Transverse colon (tissue), 3 donors: ENCODE results near the gene PELI2.

Experiments
- CTCF ChIP-seq, 5 experiments: fragments of 200-600 bp in 3 of 5; fragments of 450-650 bp in 2 of 5; sonication (generic) in 3 of 5; IDR thresholded peaks; 1 replicate in 2 of 5; 2 replicates in 3 of 5; pipeline ENCODE4 v1.5.1; 2016 to 2017; ENCODE audit warnings: antibody characterized with exemption in 5 of 5, inconsistent platforms in 3 of 5, mild to moderate bottlenecking in 2 of 5, moderate library complexity in 1 of 5
- POLR2A ChIP-seq: fragments of 450-650 bp; IDR thresholded peaks from one replicate; pipeline ENCODE4 v1.6.1; 2016; ENCODE audit warnings: antibody characterized with exemption, mild to moderate bottlenecking, moderate library complexity

GRCh38 chr14:56136571-56137452, 18.6 kb downstream of the PELI2 start:
- no peak for TF ChIP-seq POLR2A
- no peak for TF ChIP-seq CTCF (IDR thresholded peaks at IDR 0.05)
